Myocyte (in vitro differentiated cells): ENCODE data around the gene GSAP. TPM values are rescaled to one million over a fixed set of nuclear protein-coding genes. Genes with fewer than 3 reads are reported as not detected.
"Not testable (repeated sequence)": the region's sequence is repeated elsewhere in the genome, so short reads cannot be mapped to it uniquely, and the experiment has no call there.

Source experiments
- DNase-seq: peaks from one replicate; pipeline ENCODE4 v3.0.0-alpha.2; 2012; ENCODE audit warnings: low read depth
- total RNA-seq: library from RNA; depleted of rRNA; stranded (reverse); fragments of >200 nt; gene quantifications from 2 replicates; pipeline ENCODE4 v1.2.3, GENCODE V29; 2014

Gene GSAP
- total RNA-seq, 1 donor from 2014 or later = 12.2 TPM

DNA sequence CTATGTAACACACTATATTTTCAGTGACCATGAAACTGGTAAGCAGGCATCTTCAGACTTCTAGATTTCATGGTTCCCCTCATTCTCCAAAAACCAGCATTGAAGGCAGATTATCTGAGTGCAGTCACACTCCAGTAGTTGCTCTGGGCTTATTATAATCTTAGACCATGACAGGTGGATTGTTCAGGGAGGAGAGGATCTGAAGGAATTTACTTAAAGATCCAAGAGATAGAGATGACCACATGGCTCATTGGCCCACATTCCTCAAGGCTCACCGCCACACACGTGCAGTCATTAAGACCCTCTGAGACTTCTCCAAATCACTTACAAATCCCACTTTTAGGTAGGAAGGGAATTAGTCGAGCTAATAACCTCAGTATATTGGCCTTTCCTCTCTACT, 55.2 kb downstream of the GSAP start:
- DNase-seq = no peak

DNA sequence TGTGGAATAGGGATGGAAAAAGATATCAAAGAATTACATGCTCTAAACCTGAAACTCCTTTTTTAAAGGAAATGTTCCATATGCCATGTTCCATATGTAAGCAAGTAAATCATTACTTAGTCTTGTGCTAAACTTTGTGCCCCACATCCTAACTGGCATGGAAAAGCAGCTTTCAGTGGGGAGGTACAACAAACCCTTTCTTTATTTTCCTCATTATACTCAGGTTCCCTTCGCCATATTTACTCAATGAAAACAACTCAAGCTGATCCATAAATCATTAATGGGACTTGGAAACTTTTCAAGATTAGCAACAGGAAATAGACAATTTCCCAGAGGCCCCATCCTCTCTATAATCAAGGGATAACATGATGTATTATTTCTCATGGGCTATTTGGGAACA, 56.0 kb downstream of the GSAP start:
- DNase-seq = no peak

- no peak for DNase-seq
Measured at GRCh38 chr7:77359599-77359998, 56.5 kb downstream of the GSAP start.

- no peak for DNase-seq
Measured at GRCh38 chr7:77354914-77355313, 61.2 kb downstream of the GSAP start.

DNA sequence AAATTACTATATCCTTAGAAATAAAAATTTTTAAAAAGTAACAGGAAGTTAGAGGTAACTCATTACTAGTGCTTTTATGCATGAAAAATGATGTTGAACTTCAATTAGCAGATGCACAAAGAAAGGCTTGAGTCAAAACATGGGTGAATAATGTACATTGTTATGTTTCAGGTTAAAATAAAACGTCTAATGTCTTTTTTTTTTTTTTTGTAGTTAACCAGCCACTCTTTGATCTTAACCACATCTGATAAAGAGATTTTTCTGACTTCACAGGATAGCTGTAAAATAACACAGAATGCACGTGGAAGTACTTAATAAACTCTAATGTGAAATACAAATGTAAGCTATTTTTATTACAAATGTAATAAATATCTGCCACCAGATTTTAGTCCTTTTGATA, 61.7 kb downstream of the GSAP start:
- no peak for DNase-seq

DNA sequence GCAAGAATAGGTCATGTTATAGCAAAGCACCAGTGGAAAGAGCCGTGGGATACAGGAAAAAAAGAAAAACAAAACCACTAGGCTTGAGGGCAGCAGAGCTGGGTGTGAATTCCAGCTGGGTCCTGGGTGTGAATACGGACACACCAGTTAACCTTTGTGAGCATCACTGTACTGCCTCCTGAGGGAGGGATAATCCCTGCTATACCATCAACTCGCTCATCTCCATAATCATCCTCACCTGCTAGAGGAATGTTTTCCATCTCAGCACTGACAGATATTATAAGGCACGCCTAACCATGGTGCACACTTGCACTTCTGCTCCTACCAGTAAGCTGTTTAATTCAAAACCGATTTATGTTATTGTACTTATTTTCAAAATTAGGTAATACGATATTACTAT, 62.2 kb downstream of the GSAP start:
- DNase-seq = no peak

DNA sequence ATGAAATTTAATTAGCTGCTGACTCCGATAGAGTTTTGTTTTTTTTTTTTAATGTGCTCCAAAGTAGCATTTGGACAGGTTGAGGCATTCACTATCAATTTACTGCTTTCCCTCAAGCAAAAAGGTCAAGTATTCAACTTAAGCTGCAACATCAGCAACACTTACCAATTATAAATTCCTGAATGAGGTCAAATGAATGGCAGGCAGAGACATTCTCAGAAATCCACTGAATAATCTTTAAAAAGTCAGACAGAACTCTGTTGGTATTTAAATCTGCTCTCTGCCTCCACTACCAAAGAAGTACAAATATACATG, 62.8 kb downstream of the GSAP start:
- no peak for DNase-seq

DNA sequence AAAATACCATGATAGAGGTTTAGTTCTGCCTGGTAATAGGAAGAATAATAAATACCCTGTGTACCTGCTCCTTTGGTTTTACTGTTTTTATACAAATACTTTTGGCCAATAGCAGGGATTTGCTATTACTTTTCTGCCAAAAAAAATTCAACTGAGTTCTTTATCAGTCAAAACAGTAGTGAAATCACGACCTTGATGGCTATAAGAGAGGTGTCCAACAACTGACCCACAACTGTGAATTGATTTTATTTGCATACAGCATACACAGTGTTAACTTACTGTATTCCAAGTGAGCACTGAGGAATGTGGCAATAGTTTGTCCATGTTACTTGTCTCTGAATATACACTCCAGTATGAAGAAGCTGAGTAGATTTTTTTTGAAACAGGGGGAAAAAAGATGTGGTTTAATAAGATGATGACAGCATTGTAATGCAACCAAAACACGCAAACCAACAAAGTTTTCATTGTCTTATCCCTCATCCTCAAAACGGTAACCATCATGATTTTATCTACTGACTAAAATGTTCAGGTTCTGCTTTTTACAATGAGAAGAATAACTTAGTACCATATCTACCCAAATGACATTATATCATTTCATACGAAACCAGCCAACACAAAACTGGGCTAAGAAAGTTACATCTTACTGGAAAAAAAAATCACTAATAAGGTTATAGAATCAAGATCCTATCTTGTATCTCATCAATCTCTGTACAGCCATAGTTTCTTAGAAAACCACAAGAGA, 63.3 kb downstream of the GSAP start:
- no peak for DNase-seq

DNA sequence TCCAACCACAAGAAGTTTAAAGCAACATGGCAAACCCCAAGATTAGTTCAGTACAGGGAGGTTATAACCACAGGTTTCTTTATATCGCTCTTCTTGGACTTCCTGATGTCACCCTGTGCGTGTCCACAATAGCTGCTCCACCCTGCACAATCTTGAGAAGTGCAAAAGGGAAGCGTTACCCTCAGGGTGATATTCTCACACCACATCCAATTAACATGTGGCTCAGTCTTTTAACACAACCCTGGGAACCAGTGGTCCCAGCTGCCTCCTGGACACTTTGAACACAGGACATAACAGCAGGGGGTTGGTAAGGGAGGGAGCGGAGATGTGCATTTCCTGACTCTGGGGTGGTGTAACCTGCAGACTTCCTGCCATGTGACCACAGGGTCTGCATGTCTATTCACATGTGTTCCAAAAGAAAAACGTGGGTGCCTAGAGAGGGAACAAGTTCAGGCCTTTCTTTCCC, 64.6 kb downstream of the GSAP start:
- DNase-seq = no peak

GRCh38 chr7:77349141-77349540, 67.0 kb downstream of the GSAP start:
- DNase-seq = peak; percentile 32

GRCh38 chr7:77348371-77348813, 67.8 kb downstream of the GSAP start:
- DNase-seq = peak; percentile 89

DNA sequence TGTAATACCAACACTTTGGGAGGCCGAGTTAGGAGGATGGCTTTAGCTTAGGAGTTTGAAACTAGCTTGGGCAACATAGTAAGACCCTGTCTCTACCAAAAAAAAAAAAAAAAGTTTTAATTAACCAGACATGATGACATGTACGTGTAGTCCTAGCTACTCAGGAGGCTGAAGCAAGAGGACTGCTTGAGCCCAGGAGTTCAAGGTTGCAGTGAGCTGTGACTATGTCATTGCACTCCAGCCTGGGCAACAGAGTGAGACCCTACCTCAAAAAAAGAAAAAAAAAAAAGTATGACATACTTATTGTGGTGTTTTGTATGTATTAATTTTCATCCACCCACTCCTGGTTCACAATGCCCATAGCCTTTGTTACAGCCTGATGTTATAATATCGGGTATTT, 69.7 kb downstream of the GSAP start:
- no peak for DNase-seq

GRCh38 chr7:77345426-77345825, 70.7 kb downstream of the GSAP start:
- not testable (repeated sequence) for DNase-seq

DNA sequence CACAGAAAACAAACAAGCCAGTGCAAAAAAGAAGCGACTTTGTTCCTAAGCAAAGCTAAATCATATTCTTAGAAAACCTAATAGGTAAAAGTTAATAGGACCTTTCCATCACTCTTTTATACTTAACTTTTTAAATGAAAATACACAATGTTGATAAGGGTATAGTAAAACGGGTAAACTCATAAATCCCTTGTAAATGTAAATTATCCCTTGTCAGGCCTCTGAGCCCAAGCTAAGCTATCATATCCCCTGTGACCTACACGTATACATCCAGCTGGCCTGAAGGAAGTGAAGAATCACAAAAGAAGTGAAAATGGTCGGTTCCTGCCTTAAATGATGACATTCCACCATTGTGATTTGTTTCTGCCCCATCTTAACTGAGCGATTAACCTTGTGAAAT, 76.4 kb downstream of the GSAP start:
- DNase-seq = no peak

GRCh38 chr7:77338883-77339629, 77.1 kb downstream of the GSAP start:
- peak; percentile 67 for DNase-seq

DNA sequence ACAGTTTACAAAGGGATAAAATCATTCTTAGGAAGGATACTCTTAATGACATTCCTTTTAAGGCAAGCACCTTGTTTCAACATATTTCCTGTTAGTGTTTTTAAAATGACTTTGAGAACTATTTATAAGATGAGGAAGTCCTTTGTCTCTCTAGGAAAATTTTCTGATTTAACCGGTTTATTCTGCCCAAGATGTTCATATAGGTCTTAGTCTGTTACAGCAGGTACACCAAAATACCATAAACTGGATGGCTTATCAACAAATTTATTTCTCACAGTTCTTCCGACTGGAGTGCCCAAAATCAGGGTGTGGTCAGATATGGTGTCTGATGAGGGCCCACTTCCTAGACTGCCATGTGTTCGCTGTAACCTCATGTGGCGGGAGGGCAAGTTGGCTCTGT, 77.9 kb downstream of the GSAP start:
- DNase-seq = no peak

GRCh38 chr7:77337456-77337990, 78.6 kb downstream of the GSAP start:
- no peak for DNase-seq

DNA sequence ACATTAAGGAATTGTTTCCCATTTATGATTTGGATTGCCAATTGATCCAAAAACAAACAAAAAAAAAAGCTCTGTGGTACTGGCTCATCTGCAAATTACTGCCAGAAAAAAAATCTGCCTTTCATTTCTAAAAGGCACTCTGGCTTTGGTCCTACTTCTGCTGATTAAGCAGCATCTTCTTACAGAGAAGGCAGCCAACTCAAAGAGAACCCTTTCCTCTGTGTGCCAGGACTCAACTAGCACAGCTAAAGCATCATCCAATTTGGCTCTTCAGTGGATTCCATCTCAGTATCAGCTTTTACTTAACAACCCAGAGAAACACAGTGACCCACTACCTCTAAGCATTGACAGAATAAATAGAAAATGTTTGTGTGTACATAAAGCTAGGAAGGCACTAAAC, 80.6 kb downstream of the GSAP start:
- no peak for DNase-seq

GRCh38 chr7:77334039-77334438, 82.1 kb downstream of the GSAP start:
- not testable (repeated sequence) for DNase-seq

- peak; percentile 96 for DNase-seq
Measured at GRCh38 chr7:77331938-77332695, 84.0 kb downstream of the GSAP start.

- DNase-seq = no peak
Measured at GRCh38 chr7:77330169-77330882, 85.8 kb downstream of the GSAP start.
